Measurements from ENCODE around the gene CMIP. TPM values are rescaled to one million over a fixed set of nuclear protein-coding genes. Genes with fewer than 3 reads are reported as not detected.

Gene CMIP
- total RNA-seq, 1 donor from 2014 or later, result 19.1 TPM

- DNase-seq (ENCODE audit: low read depth), result no peak
- no peak overlapping the region for H3K4me3 ChIP-seq (ENCODE audit: low read depth, low read length)
- TF ChIP-seq CTCF (conservative IDR thresholded peaks at IDR 0.05; ENCODE audit: low read depth, low read length), result no peak
These were observed 183.2 kb downstream of the CMIP start for GRCh38 chr16:81627729-81628244.

- no peak for DNase-seq (ENCODE audit: low read depth)
- H3K4me3 ChIP-seq (ENCODE audit: low read depth, low read length), result no peak overlapping the region
- no peak for TF ChIP-seq CTCF (conservative IDR thresholded peaks at IDR 0.05; ENCODE audit: low read depth, low read length)
These were observed 184.6 kb downstream of the CMIP start for GRCh38 chr16:81629034-81629802.

- no peak for TF ChIP-seq CTCF (conservative IDR thresholded peaks at IDR 0.05; ENCODE audit: low read depth, low read length)
- no peak overlapping the region for H3K4me3 ChIP-seq (ENCODE audit: low read depth, low read length)
- no peak for DNase-seq (ENCODE audit: low read depth)
These were observed 185.5 kb downstream of the CMIP start for GRCh38 chr16:81629896-81630634.

- no peak for TF ChIP-seq CTCF (conservative IDR thresholded peaks at IDR 0.05; ENCODE audit: low read depth, low read length)
- no peak overlapping the region for H3K4me3 ChIP-seq (ENCODE audit: low read depth, low read length)
- DNase-seq (ENCODE audit: low read depth), result no peak
These were observed 186.0 kb downstream of the CMIP start for GRCh38 chr16:81630635-81631031.

- no peak for TF ChIP-seq CTCF (conservative IDR thresholded peaks at IDR 0.05; ENCODE audit: low read depth, low read length)
- no peak for DNase-seq (ENCODE audit: low read depth)
These were observed 188.0 kb downstream of the CMIP start for GRCh38 chr16:81632392-81633146.

GRCh38 chr16:81633147-81633619 is 188.6 kb downstream of the CMIP start:
- TF ChIP-seq CTCF (conservative IDR thresholded peaks at IDR 0.05; ENCODE audit: low read depth, low read length), result peak; percentile 43
- DNase-seq (ENCODE audit: low read depth), result no peak
- no peak overlapping the region for H3K4me3 ChIP-seq (ENCODE audit: low read depth, low read length)

More at GRCh38 chr16:81632392-81633146, 188.0 kb downstream of the CMIP start:
- no peak overlapping the region for H3K4me3 ChIP-seq (ENCODE audit: low read depth, low read length)
